GM21515 (cell line): Measurements from ENCODE around the gene GTF3C5.

Experiments
- ATAC-seq: cut with Tn5 transposase; IDR thresholded peaks from one replicate; pipeline ENCODE4 v1.9.1; 2021; ENCODE audit not compliant: unreplicated experiment

Gene GTF3C5

GRCh38 chr9:133104718-133105460 lies 74.1 kb downstream of the GTF3C5 start:
- no peak for ATAC-seq

- ATAC-seq: no peak
Measured at GRCh38 chr9:133105461-133105770, 74.6 kb downstream of the GTF3C5 start.

DNA sequence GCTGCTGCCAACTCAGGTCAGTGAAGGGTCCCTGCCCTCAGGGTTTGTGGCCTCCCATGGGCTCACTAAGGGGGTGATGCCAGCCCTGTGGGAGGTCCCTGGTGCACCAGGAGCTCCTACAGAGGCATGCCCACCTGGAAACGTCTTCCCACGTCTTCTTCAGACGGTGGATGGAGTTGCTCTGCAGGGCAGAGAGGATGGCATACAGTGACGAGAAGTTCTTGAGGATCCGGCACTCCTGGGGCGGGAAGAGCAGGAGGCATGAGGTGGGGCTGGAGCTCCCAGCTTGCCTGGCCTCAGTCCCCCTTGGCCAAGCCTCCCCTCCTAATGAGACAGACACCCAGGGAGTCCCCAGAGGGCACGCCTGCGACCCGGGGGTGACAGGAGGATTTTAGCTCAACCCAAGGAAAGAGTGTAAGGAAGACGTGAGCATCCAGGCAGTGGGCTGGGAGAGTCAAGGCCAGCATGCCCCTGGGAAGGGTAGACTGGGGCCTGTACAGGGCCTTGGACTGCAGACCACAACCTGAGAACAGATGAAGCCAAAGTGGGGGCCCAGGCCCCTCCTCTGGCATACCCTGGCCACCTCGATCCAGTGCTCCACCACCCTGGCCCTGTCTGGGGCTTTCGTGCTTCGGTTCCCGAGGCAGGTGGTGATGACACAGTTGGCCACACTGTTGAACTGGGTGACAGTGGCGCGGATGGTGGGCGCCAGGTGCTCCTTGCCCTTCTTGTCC lies 75.9 kb downstream of the GTF3C5 start:
- ATAC-seq: no peak

- no peak for ATAC-seq
Measured at GRCh38 chr9:133107245-133107722, 76.5 kb downstream of the GTF3C5 start.
